Measurements from ENCODE around the gene ZNF365.
"Not testable (repeated sequence)": the region's sequence is repeated elsewhere in the genome, so short reads cannot be mapped to it uniquely, and the experiment has no call there.

Gene ZNF365, protein sequence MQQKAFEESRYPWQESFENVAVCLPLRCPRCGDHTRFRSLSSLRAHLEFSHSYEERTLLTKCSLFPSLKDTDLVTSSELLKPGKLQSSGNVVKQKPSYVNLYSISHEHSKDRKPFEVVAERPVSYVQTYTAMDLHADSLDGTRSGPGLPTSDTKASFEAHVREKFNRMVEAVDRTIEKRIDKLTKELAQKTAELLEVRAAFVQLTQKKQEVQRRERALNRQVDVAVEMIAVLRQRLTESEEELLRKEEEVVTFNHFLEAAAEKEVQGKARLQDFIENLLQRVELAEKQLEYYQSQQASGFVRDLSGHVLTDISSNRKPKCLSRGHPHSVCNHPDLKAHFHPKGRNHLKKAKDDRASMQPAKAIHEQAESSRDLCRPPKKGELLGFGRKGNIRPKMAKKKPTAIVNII

GRCh38 chr10:62373995-62374861 is at the start of gene ZNF365:
Gene ZNF365 (plus strand): TSS chr10:62374369. CDS start chr10:62376194, 1,825 bp downstream.
- DNase-seq, result peak; percentile 7 to 62

- no peak for DNase-seq
These were observed 48.0 kb upstream of the ZNF365 start for GRCh38 chr10:62326176-62326575.

DNA sequence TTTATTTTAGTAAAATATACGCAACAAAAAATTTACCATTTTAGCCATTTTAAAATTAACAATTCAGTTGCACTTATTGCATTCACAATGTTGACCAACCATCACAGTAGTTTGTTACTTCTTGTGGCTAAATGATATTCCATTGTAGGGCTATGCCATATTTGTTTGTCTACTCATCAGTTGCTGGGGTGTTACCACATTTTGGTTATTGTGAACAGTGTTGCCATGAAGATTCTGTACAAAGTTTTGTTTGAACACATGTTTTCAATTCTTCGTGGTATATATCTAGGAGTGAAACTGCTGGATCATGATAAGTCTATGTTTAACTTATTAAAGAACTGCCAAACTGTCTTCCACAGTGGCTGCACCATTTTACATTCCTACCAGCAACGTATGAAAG is 46.3 kb upstream of the ZNF365 start:
- no peak for DNase-seq

GRCh38 chr10:62330213-62330612 is 44.0 kb upstream of the ZNF365 start:
- DNase-seq, result no peak

DNA sequence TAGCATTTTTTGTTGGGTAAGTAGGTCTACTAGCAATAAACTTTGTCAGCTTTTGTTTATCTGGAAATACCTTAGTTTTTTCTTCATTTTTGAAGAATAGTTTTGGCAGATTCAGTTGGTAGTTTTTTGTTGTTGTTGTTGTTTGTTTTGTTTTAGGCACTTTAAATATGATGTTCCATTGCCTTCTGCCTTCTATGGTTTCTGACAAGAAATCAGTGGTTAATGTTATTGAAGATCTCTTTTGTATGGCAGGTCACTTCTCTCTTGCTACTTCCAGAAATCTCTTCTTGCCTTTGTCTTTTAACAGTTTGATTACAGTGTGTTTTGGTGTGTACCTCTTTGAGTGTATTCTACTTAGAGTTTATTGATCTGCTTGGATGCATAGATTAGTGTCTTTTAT is 41.8 kb upstream of the ZNF365 start:
- no peak for DNase-seq

GRCh38 chr10:62333135-62333889 is 40.9 kb upstream of the ZNF365 start:
- DNase-seq, result no peak

DNA sequence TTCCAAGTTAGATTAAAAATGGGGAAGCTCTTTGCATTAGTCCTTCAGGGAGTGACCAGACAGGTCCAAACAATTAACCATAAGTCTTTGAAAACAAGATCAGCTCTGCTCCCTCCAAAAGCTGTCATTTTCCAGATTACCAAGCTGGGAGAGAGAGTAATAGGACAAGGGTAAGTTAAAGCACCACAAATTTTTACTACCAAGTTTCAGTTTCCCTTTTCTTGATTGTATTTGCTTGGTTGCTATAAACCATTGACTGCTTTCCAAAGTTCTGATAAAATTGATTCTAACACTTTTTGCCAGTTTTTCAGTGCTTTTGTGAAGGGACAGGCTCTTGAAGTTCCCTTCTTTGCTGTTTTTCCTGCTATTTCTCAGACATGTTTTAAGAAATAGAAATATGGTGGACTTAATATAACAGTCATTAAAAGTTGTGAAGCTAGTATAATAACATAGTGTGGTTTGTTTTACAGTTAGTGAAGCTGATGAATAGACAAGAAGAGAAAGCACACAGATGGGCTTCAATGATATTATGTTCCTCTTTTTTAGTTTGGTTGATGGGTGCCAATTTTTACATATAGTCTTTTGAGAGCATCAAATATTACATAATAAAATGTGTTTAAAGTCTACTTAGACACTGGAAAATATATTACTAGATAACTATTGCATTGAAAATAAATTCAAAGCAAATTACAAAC is 40.0 kb upstream of the ZNF365 start:
- no peak for DNase-seq

GRCh38 chr10:62335326-62335725 is 38.8 kb upstream of the ZNF365 start:
- no peak for DNase-seq

GRCh38 chr10:62336404-62336803 is 37.8 kb upstream of the ZNF365 start:
- no peak for DNase-seq

DNA sequence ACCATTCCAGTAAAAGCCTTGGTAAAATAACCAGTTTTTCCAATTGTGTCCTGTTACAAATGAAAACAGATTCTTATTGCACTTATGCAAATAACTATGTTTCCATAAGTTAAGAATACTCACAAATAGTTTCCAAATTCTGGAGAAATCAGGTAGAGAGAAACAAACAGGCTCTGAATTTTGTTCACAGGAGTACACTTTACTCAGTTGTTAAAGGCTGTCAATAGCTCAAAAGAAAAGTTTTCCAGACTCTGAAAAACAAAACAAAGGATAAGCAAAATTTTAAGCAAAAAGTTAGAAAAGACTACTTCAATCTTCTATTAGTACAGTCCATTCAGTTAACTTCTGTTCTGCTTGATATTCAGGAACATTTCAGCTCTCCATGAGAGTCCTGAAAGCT is 32.8 kb upstream of the ZNF365 start:
- DNase-seq, result no peak

GRCh38 chr10:62343000-62343399 is 31.2 kb upstream of the ZNF365 start:
- no peak for DNase-seq

DNA sequence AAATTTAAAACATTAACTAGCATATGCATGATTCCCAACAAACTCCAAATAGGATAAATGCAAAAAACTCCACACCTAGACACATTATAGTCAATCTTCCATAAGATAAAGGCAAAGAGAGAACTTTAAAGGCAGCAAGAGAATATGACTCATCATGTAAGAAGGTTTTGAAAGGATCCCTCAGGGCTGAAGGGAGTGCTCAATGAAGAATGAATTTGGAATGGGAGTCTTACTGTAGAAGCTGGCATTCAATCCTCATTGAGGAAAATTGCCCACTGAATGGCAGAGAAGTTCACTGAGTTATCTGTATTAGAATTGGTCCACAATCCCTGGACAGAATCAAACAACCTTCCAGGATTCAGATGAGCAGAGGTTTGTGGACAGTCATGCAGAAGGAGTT is 26.1 kb upstream of the ZNF365 start:
- no peak for DNase-seq

DNA sequence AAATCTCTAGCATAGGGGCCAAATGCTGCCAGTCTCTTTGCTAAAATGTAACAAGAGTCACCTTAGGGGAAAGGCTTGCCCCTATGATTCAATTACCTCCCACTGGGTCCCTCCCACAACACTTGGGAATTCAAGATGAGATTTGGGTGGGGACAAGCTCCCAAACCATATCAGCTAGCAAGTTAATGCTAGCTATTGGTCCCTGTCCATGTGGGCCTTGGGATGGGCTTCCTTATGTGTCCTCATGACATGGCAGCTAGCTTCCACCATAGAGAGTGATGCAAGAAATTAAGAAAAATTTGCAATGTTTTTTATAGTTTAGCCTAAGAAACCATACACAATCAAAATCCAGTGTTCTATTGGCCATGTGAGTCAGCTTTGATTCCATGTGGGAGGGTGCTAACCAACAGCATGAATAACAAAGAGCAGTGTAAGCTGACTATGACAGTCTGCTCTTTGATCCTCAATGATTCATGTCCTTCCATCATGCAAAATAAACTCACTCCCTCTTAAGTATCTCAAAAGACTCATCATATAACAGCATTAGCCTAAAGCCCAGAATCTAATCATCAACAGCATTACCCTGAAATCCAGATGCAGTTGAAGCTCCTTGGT is 21.7 kb upstream of the ZNF365 start:
- DNase-seq, result no peak

GRCh38 chr10:62354916-62355315 is 19.3 kb upstream of the ZNF365 start:
- no peak for DNase-seq

GRCh38 chr10:62356447-62356846 is 17.7 kb upstream of the ZNF365 start:
- no peak for DNase-seq

DNA sequence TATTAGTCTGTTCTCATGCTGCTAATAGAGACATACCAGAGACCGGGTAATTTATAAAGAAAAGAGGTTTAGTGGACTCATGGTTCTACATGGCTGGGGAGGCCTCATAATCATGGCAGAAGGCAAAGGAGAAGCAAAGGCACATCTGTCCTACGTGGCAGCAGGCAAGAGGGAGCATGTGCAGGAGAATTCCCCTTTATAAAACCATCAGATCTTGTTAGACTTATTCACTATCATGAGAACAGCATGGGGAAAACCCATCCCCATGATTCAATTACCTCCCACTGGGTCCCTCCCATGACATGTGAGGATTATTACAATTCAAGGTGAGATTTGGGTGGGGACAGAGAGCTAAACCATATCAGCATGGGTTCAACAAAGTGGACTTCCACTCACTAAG is 16.0 kb upstream of the ZNF365 start:
- not testable (repeated sequence) for DNase-seq

GRCh38 chr10:62373639-62373994 is 552 bp upstream of the ZNF365 start:
- DNase-seq, result no peak

- peak in 1 of 2 donors; percentile 38 for DNase-seq
These were observed 917 bp downstream of the ZNF365 start for GRCh38 chr10:62374862-62375710.

DNA sequence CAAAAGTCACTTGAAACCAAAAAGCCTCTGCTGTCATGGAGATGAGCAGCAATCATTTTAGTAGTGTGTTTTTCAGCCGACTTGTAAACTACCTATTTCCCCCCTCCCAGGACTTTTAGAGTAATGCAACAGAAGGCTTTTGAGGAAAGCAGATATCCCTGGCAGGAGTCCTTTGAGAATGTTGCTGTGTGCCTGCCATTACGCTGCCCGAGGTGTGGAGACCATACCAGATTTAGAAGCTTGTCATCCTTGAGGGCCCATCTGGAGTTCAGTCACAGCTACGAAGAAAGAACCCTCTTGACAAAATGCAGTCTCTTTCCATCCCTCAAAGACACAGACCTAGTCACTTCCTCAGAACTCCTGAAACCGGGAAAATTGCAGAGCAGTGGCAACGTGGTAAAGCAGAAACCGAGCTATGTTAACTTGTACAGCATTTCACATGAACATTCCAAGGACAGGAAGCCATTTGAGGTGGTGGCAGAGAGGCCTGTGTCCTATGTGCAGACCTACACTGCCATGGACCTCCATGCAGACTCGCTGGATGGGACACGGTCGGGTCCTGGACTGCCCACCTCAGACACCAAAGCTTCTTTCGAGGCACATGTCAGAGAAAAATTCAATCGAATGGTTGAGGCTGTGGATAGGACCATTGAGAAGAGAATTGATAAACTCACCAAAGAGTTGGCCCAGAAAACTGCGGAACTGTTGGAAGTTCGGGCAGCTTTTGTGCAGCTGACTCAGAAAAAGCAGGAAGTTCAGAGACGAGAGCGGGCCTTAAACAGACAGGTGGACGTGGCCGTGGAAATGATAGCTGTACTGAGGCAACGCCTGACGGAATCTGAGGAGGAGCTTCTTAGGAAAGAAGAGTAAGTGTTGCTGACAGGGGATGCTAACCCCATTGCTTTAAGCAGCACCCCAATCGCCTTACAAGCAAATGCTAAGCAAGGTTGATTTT is 2.2 kb downstream of the ZNF365 start:
- no peak for DNase-seq

DNA sequence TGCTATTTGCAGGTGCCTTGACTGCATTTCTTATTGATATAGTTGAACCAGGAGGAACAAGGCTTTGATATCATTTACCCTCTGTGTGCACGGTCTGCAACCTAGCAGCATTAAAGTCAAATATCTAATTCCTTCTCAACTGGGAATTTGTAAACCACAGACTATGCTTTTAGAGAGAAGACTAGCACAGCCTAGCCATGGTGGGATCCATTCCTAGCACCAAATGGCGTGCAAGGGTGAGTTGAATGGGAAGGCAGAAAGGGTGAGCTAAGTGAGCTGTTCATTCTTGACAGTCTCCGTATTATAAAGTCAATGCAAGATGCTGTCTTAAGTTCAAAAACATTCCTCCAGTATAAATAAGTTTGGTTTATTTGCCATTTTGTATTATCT is 2.9 kb downstream of the ZNF365 start:
- no peak for DNase-seq

Data from CD4-positive, alpha-beta T cell treated with Interferon alpha-2 for 1 hour (primary cell).